Neuronal stem cell (in vitro differentiated cells): ENCODE data around the gene RSU1.

ENCODE experiments used
- DNase-seq: peaks from one replicate; pipeline ENCODE4 v3.0.0-alpha.2; 2013; ENCODE audit warnings: low spot score
- H2AFZ ChIP-seq: one replicate; pipeline ENCODE4 v1.6.1; 2013; ENCODE audit warnings: mild to moderate bottlenecking, low read length, inconsistent platforms
- H2AK5ac ChIP-seq: 2 replicates; pipeline ENCODE4 v1.6.1; 2013; ENCODE audit warnings: low read depth, mild to moderate bottlenecking, inconsistent platforms, low read length, moderate library complexity, mixed read lengths
- H2BK120ac ChIP-seq: 2 replicates; pipeline ENCODE4 v1.6.1; 2013; ENCODE audit warnings: low read depth, mild to moderate bottlenecking, inconsistent platforms, low read length, moderate library complexity, mixed read lengths
- H2BK12ac ChIP-seq: one replicate; pipeline ENCODE4 v1.6.1; 2013; ENCODE audit warnings: low read length, inconsistent platforms
- H2BK15ac ChIP-seq: 2 replicates; pipeline ENCODE4 v1.6.1; 2013; ENCODE audit warnings: mild to moderate bottlenecking, low read length, inconsistent platforms, mixed read lengths
- H2BK5ac ChIP-seq: one replicate; pipeline ENCODE4 v1.6.1; 2013; ENCODE audit warnings: inconsistent platforms, mild to moderate bottlenecking, low read length, moderate library complexity
- H3K14ac ChIP-seq: one replicate; pipeline ENCODE4 v1.6.1; 2013; ENCODE audit warnings: low read length, inconsistent platforms
- H3K18ac ChIP-seq: 2 replicates; pipeline ENCODE4 v1.6.1; 2013; ENCODE audit warnings: low read length, inconsistent platforms
- H3K23ac ChIP-seq: 2 replicates; pipeline ENCODE4 v1.6.1; 2013; ENCODE audit warnings: low read depth, mild to moderate bottlenecking, mixed read lengths, low read length, inconsistent platforms; ENCODE audit not compliant: poor library complexity
- H3K27ac ChIP-seq: replicated peaks from 3 replicates; pipeline ENCODE4 v1.5.1; 2013; ENCODE audit warnings: low read length, inconsistent platforms
- H3K27me3 ChIP-seq, 3 experiments: 2 replicates each; pipeline ENCODE4 v1.6.1; 2013; ENCODE audit warnings: low read length in 3 of 3, mild to moderate bottlenecking in 2 of 3, inconsistent platforms in 1 of 3, low read depth in 1 of 3, mixed read lengths in 1 of 3, moderate library complexity in 1 of 3; ENCODE audit not compliant: control insufficient read depth in 3 of 3, insufficient read depth in 3 of 3
- H3K36me3 ChIP-seq, 2 donors: replicated peaks in 1 of 2; 2 replicates each; pipeline ENCODE4 v1.6.1; 2013; ENCODE audit warnings: low read length in 2 of 2; ENCODE audit not compliant: control insufficient read depth in 2 of 2, insufficient read depth in 2 of 2
- H3K4ac ChIP-seq: 2 replicates; pipeline ENCODE4 v1.6.1; 2013; ENCODE audit warnings: inconsistent platforms, mild to moderate bottlenecking, low read length, moderate library complexity
- H3K4me1 ChIP-seq, 2 donors: 1 replicate in 1 of 2; 2 replicates in 1 of 2; pipeline ENCODE4 v1.6.1; 2013; ENCODE audit warnings: low read length in 2 of 2, low read depth in 1 of 2; ENCODE audit not compliant: control insufficient read depth in 2 of 2, insufficient read depth in 1 of 2
- H3K4me2 ChIP-seq: one replicate; pipeline ENCODE4 v1.6.1; 2013; ENCODE audit warnings: mild to moderate bottlenecking, low read length, inconsistent platforms; ENCODE audit not compliant: insufficient read depth, poor library complexity, severe bottlenecking
- H3K4me3 ChIP-seq, 2 donors: 2 replicates each; pipeline ENCODE4 v1.5.1; 2013; ENCODE audit warnings: low read length in 2 of 2, mild to moderate bottlenecking in 2 of 2, inconsistent platforms in 1 of 2, moderate library complexity in 1 of 2
- H3K79me1 ChIP-seq: one replicate; pipeline ENCODE4 v1.6.1; 2013; ENCODE audit warnings: low read depth, mild to moderate bottlenecking, inconsistent platforms, low read length, moderate library complexity
- H3K9ac ChIP-seq: one replicate; pipeline ENCODE4 v1.6.1; 2013; ENCODE audit warnings: mild to moderate bottlenecking, low read depth, low read length, inconsistent platforms; ENCODE audit not compliant: poor library complexity
- H3K9me3 ChIP-seq, 2 donors: replicated peaks in 1 of 2; 2 replicates each; pipeline versions ENCODE3 to v1.6.1; 2013; ENCODE audit warnings: low read length in 2 of 2, mild to moderate bottlenecking in 2 of 2, inconsistent platforms in 1 of 2, low read depth in 1 of 2, mixed read lengths in 1 of 2, moderate library complexity in 1 of 2; ENCODE audit not compliant: control insufficient read depth in 2 of 2, insufficient read depth in 1 of 2
- H4K8ac ChIP-seq: one replicate; pipeline ENCODE4 v1.6.1; 2013; ENCODE audit warnings: low read depth, mild to moderate bottlenecking, inconsistent platforms, low read length, moderate library complexity
- H4K91ac ChIP-seq: one replicate; pipeline ENCODE4 v1.6.1; 2013; ENCODE audit warnings: low read length, low read depth, mild to moderate bottlenecking, inconsistent platforms; ENCODE audit not compliant: poor library complexity
- WGBS, 2 donors: extraction: QIAGEN DNeasy Blood & Tissue Kit; methylation state at CpG; one replicate each; pipeline ENCODE4 v1.1.7; 2013; ENCODE audit warnings: missing lambda C conversion rate in 2 of 2, mixed read lengths in 1 of 2; ENCODE audit not compliant: insufficient read length in 2 of 2, insufficient replicate concordance in 1 of 2; ENCODE audit errors: extremely low coverage in 2 of 2; 5-methylcytosine and 5-hydroxymethylcytosine counted together

RSU1 gene

GRCh38 chr10:16675334-16675733, 141.9 kb downstream of the RSU1 start:
- no peak overlapping the region for H2BK5ac ChIP-seq
- no peaks in the 10 kb centered on the region for H3K27me3 ChIP-seq
- no peak overlapping the region for H3K4me3 ChIP-seq
- no peak overlapping the region for H3K4me2 ChIP-seq
- H3K18ac ChIP-seq = no peak overlapping the region
- H3K9me3 ChIP-seq = peaks cover 0 to 2% of the 10 kb centered on the region in 2 donors
- no peak overlapping the region for H2BK120ac ChIP-seq
- no peak overlapping the region for H3K4ac ChIP-seq
- H3K36me3 ChIP-seq = no peaks in the 10 kb centered on the region
- no peak overlapping the region for H3K27ac ChIP-seq
- H3K79me1 ChIP-seq = no peaks in the 10 kb centered on the region
- H3K14ac ChIP-seq = no peak overlapping the region
- no peaks in the 10 kb centered on the region for H3K4me1 ChIP-seq
- H4K91ac ChIP-seq = no peak overlapping the region
- H2AK5ac ChIP-seq = no peak overlapping the region
- no CpG with 5 or more reads among the region's 2 CpGs for WGBS, 2 donors
- H3K23ac ChIP-seq = no peak overlapping the region
- no peak overlapping the region for H4K8ac ChIP-seq
- no peak overlapping the region for H2BK12ac ChIP-seq
- DNase-seq = no peak
- H3K9ac ChIP-seq = no peak overlapping the region
- no peak overlapping the region for H2AFZ ChIP-seq
- H2BK15ac ChIP-seq = no peak overlapping the region

GRCh38 chr10:16674147-16674703, 143.0 kb downstream of the RSU1 start:
- no peak overlapping the region for H3K27ac ChIP-seq
- no peak overlapping the region for H3K4me2 ChIP-seq
- no peak overlapping the region for H2BK5ac ChIP-seq
- H2AFZ ChIP-seq = no peak overlapping the region
- no peak overlapping the region for H2BK15ac ChIP-seq
- H4K8ac ChIP-seq = no peak overlapping the region
- H3K4me1 ChIP-seq = no peaks in the 10 kb centered on the region
- no peak overlapping the region for H2AK5ac ChIP-seq
- H3K4me3 ChIP-seq = no peak overlapping the region
- no peak overlapping the region for H2BK120ac ChIP-seq
- no CpG with 5 or more reads among the region's 9 CpGs for WGBS, 2 donors
- no peaks in the 10 kb centered on the region for H3K27me3 ChIP-seq
- no peak overlapping the region for H4K91ac ChIP-seq
- no peak overlapping the region for H3K9ac ChIP-seq
- H3K4ac ChIP-seq = no peak overlapping the region
- no peaks in the 10 kb centered on the region for H3K36me3 ChIP-seq
- no peaks in the 10 kb centered on the region for H3K9me3 ChIP-seq
- no peak overlapping the region for H2BK12ac ChIP-seq
- H3K23ac ChIP-seq = no peak overlapping the region
- no peak overlapping the region for H3K14ac ChIP-seq
- H3K79me1 ChIP-seq = no peaks in the 10 kb centered on the region
- no peak for DNase-seq
- no peak overlapping the region for H3K18ac ChIP-seq

GRCh38 chr10:16673443-16673842, 143.8 kb downstream of the RSU1 start:
- DNase-seq = no peak
- H2BK15ac ChIP-seq = no peak overlapping the region
- H2BK12ac ChIP-seq = no peak overlapping the region
- H3K27me3 ChIP-seq = no peaks in the 10 kb centered on the region
- no peak overlapping the region for H3K9ac ChIP-seq
- no peaks in the 10 kb centered on the region for H3K79me1 ChIP-seq
- no peak overlapping the region for H3K4ac ChIP-seq
- H3K14ac ChIP-seq = no peak overlapping the region
- H3K4me2 ChIP-seq = no peak overlapping the region
- no peaks in the 10 kb centered on the region for H3K9me3 ChIP-seq
- no peaks in the 10 kb centered on the region for H3K4me1 ChIP-seq
- H2AFZ ChIP-seq = no peak overlapping the region
- no peak overlapping the region for H3K23ac ChIP-seq
- H3K36me3 ChIP-seq = no peaks in the 10 kb centered on the region
- no CpG with 5 or more reads among the region's 6 CpGs for WGBS, 2 donors
- no peak overlapping the region for H3K18ac ChIP-seq
- no peak overlapping the region for H4K8ac ChIP-seq
- H4K91ac ChIP-seq = no peak overlapping the region
- H2BK5ac ChIP-seq = no peak overlapping the region
- no peak overlapping the region for H2BK120ac ChIP-seq
- H2AK5ac ChIP-seq = no peak overlapping the region
- peak overlapping the region in 1 of 2 donors; percentile 13 for H3K4me3 ChIP-seq
- H3K27ac ChIP-seq = no peak overlapping the region

GRCh38 chr10:16663444-16663843, 153.8 kb downstream of the RSU1 start:
- Histone ChIP-seq H3K4me2 (no peak overlapping the region), H3K27ac (no peak overlapping the region), H3K4me1 (no peaks in the 10 kb centered on the region), H3K18ac (no peak overlapping the region), H4K8ac (no peak overlapping the region), H2BK120ac (no peak overlapping the region), H3K27me3 (no peaks in the 10 kb centered on the region), H3K4ac (no peak overlapping the region), H3K14ac (no peak overlapping the region), H3K36me3 (no peaks in the 10 kb centered on the region), H2BK5ac (no peak overlapping the region), H2BK12ac (no peak overlapping the region), H4K91ac (no peak overlapping the region), H2AFZ (no peak overlapping the region), H3K9ac (no peak overlapping the region), H2BK15ac (no peak overlapping the region), H3K9me3 (no peaks in the 10 kb centered on the region), H3K23ac (no peak overlapping the region), H3K4me3 (no peak overlapping the region), H2AK5ac (no peak overlapping the region), H3K79me1 (no peaks in the 10 kb centered on the region)
- DNase-seq = no peak
- no CpG with 5 or more reads among the region's 7 CpGs for WGBS, 2 donors
